ENCODE measurements around the gene ADCY5.

Gene ADCY5

GRCh38 chr3:123296836-123297626 lies 151.9 kb downstream of the ADCY5 start:
- no peak for DNase-seq

GRCh38 chr3:123296261-123296660 lies 152.6 kb downstream of the ADCY5 start:
- DNase-seq: no peak

- no peak for DNase-seq
Measured at GRCh38 chr3:123295901-123296250, 153.0 kb downstream of the ADCY5 start.

GRCh38 chr3:123295171-123295900 lies 153.6 kb downstream of the ADCY5 start:
- no peak for DNase-seq

GRCh38 chr3:123294296-123294938 lies 154.5 kb downstream of the ADCY5 start:
- DNase-seq: no peak

- no peak for DNase-seq
Measured at GRCh38 chr3:123292321-123293310, 156.3 kb downstream of the ADCY5 start.

- DNase-seq: no peak
Measured at GRCh38 chr3:123291404-123291803, 157.5 kb downstream of the ADCY5 start.

- DNase-seq: no peak
Measured at GRCh38 chr3:123290962-123291361, 157.9 kb downstream of the ADCY5 start.

- no peak for DNase-seq
Measured at GRCh38 chr3:123290107-123290930, 158.6 kb downstream of the ADCY5 start.

GRCh38 chr3:123289391-123290106 lies 159.3 kb downstream of the ADCY5 start:
- DNase-seq: no peak

GRCh38 chr3:123287962-123288302 lies 161.0 kb downstream of the ADCY5 start:
- no peak for DNase-seq

- DNase-seq: no peak
Measured at GRCh38 chr3:123287051-123287961, 161.6 kb downstream of the ADCY5 start.

GRCh38 chr3:123286308-123287023 lies 162.4 kb downstream of the ADCY5 start:
- peak; percentile 63 for DNase-seq

- DNase-seq: no peak
Measured at GRCh38 chr3:123285931-123286307, 163.0 kb downstream of the ADCY5 start.

- no peak for DNase-seq
Measured at GRCh38 chr3:123285479-123285878, 163.4 kb downstream of the ADCY5 start.

GRCh38 chr3:123285066-123285465 lies 163.8 kb downstream of the ADCY5 start:
- no peak for DNase-seq

- no peak for DNase-seq
Measured at GRCh38 chr3:123284399-123285010, 164.4 kb downstream of the ADCY5 start.

GRCh38 chr3:123283657-123284398 lies 165.1 kb downstream of the ADCY5 start:
- no peak for DNase-seq
